ENCODE data around the gene ASRGL1. TPM values are rescaled to one million over a fixed set of nuclear protein-coding genes. Genes with fewer than 3 reads are reported as not detected.

Gene ASRGL1
- total RNA-seq, 4 donors from 2014 or later = 10.1 to 16.3 (median 13.5) TPM

GRCh38 chr11:62439785-62440602 is 102.7 kb downstream of the ASRGL1 start:
- Histone ChIP-seq H3K27me3 (no peaks in the 10 kb centered on the region), H3K4me1 (peaks cover 0 to 59% (median 32%) of the 10 kb centered on the region in 3 donors), H3K36me3 (no peaks in the 10 kb centered on the region), H3K9me3 (no peaks in the 10 kb centered on the region), H3K4me3 (peak overlapping the region in 1 of 2 donors; percentile 12), H3K27ac (peak overlapping the region; percentile 25 to 91 (median 85))
- TF ChIP-seq POLR2AphosphoS5 (IDR thresholded peaks at IDR 0.05) = peak; percentile 67
- no peak for TF ChIP-seq EP300 (IDR thresholded peaks at IDR 0.05)
- no peak for TF ChIP-seq POLR2A (IDR thresholded peaks at IDR 0.05)
- TF ChIP-seq CTCF (IDR thresholded peaks at IDR 0.05) = peak in 2 of 4 experiments; percentile 21 to 27
- WGBS, 2 donors (ENCODE audit: low coverage in 1 of 2) = 20 to 58% methylated on average over 1 to 11 of the region's 23 CpGs
- peak; percentile 35 for ATAC-seq

Other genes starting within 250 kb of the ASRGL1 start
- 10 to 100 TPM; 10.5 to 28.3 (median 16.8) TPM for gene INCENP, start 213.4 kb upstream of the ASRGL1 start, total RNA-seq
- not detected for gene SCGB1D1, start 147.2 kb upstream of the ASRGL1 start, total RNA-seq
- gene SCGB2A1, start 128.8 kb upstream of the ASRGL1 start, total RNA-seq = 1 to 10 TPM in 1 of 4 donors, not detected in 3; 8.7 TPM
- 1 to 10 TPM in 1 of 4 donors, not detected in 3; 9.3 TPM for gene SCGB1D2, start 95.2 kb upstream of the ASRGL1 start, total RNA-seq
- gene SCGB2A2, start 67.3 kb upstream of the ASRGL1 start, total RNA-seq = 10 to 100 TPM in 1 of 4 donors, not detected in 3; 40.0 TPM
- not detected for gene SCGB1D4, start 38.4 kb upstream of the ASRGL1 start, total RNA-seq
- not detected for gene SCGB1A1, start 81.6 kb downstream of the ASRGL1 start, total RNA-seq
- gene AHNAK, start 209.4 kb downstream of the ASRGL1 start, total RNA-seq = 1,000 to 10,000 TPM; 1,348 to 2,181 (median 1,745) TPM
- 1,000 to 10,000 TPM; 1,070 to 1,712 (median 1,374) TPM for gene EEF1G, start 236.4 kb downstream of the ASRGL1 start, total RNA-seq

Data from gastroesophageal sphincter (tissue), 4 donors.